GM13976 (cell line): ENCODE results near the gene AIFM1.

Experiments used
- DNase-seq: peaks from one replicate; pipeline ENCODE4 v3.0.0; 2012; ENCODE audit warnings: low spot score
- CTCF ChIP-seq: IDR thresholded peaks from 2 replicates; pipeline ENCODE4 v1.5.1; 2012; ENCODE audit warnings: borderline replicate concordance, mild to moderate bottlenecking; ENCODE audit not compliant: insufficient read depth; ENCODE audit errors: extremely low read depth, missing control alignments, control extremely low read depth
- in situ Hi-C: fragments of 300-500 bp; cut with MboI; formaldehyde crosslinking; loops from one replicate; pipeline ENCODE4 v1.12.0; 2022; ENCODE audit warnings: low sequenced_read_pairs, mixed read lengths, inconsistent platforms; ENCODE audit not compliant: unreplicated experiment

AIFM1 gene

DNA sequence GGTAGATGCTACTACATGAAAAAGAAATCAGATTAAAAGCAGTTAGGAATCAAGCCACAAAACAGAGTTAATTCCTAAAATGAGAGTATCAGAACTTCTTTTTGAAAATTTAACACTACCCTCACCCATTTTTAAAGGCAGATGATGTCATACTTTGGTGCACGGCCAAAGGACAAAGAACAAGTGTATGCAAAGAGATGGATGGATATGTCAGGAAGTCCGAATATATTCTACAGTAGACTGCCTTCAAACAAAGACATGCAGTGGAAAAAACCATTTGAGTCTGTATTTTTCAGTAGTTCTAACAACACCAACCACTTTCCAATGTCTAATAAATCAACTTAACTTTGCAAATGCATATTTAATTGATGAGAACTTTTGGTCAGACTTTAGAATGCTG lies 2.2 kb downstream of the AIFM1 start:
- TF ChIP-seq CTCF: no peak
- in situ Hi-C loops: no loop called here
- DNase-seq: no peak

GRCh38 chrX:130162094-130162735 lies 3.4 kb downstream of the AIFM1 start:
- in situ Hi-C loops: no loop called here
- TF ChIP-seq CTCF: no peak

DNA sequence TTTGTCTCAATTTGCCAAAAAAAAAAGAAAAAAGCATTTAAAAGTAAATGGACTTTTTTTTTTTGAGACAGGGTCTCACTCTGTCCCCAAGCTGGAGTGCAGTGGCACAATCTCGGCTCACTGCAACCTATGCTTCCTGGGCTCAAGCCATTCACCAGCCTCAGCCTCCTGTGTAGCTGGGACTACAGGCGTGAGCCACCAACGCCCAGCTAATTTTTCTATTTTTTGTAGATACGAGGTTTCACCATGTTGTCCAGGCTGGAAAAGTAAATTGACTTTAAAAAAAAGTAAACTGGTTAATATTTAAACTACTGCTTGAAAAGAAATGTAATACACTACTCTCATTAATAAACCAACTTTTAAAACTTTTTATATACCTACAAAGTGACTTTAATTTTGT lies 5.9 kb downstream of the AIFM1 start:
- no peak for DNase-seq
- in situ Hi-C loops: no loop called here
- TF ChIP-seq CTCF: no peak

More at GRCh38 chrX:130162094-130162735, 3.4 kb downstream of the AIFM1 start:
- no peak for DNase-seq

GRCh38 chrX:130158311-130158710 lies 7.3 kb downstream of the AIFM1 start:
- DNase-seq: no peak
- TF ChIP-seq CTCF: no peak
- in situ Hi-C loops: no loop called here

DNA sequence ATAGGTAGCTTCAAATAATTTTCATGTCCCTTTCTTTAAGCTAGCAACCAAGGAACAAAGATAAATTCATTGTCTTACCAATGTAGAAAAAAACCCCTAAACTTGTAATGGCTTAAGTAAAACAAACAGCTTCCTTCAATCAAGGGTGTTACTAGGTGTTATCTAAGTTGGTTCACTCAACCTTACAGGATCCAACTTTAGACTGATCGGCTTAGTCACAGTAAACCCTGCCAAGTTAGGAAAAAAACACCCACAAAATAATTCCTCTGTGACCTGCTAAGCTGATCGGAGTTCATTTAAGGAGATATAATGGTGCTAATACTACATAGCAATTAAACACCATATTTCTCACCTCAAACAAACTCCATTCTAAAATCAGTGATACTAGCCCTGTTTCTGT lies 10.1 kb downstream of the AIFM1 start:
- no peak for DNase-seq
- in situ Hi-C loops: no loop called here
- TF ChIP-seq CTCF: no peak

- in situ Hi-C loops: no loop called here
- TF ChIP-seq CTCF: no peak
These were observed 18.0 kb downstream of the AIFM1 start for GRCh38 chrX:130147631-130148030.

More at GRCh38 chrX:130147631-130148030, 18.0 kb downstream of the AIFM1 start:
- no peak for DNase-seq
